HG02943 (cell line): Measurements from ENCODE around the gene MED25.

Experiments
- ATAC-seq: cut with Tn5 transposase; IDR thresholded peaks from one replicate; pipeline ENCODE4 v1.9.1; 2021; ENCODE audit warnings: mild to moderate bottlenecking, low read depth, moderate library complexity; ENCODE audit not compliant: unreplicated experiment

Gene MED25

GRCh38 chr19:49881672-49882394 lies 63.7 kb downstream of the MED25 start:
- no peak for ATAC-seq

GRCh38 chr19:49882643-49883042 lies 64.6 kb downstream of the MED25 start:
- ATAC-seq = no peak

- ATAC-seq = no peak
These were observed 65.0 kb downstream of the MED25 start for GRCh38 chr19:49883094-49883493.

GRCh38 chr19:49884109-49884508 lies 66.0 kb downstream of the MED25 start:
- no peak for ATAC-seq

GRCh38 chr19:49884760-49885159 lies 66.7 kb downstream of the MED25 start:
- ATAC-seq = no peak
